K562 (cell line): ENCODE data around the gene ARMC6. TPM values are rescaled to one million over a fixed set of nuclear protein-coding genes. Genes with fewer than 3 reads are reported as not detected.

Source experiments
- ADNP ChIP-seq: fragments of 200-800 bp; sonication (Bioruptor generic); IDR thresholded peaks from 2 replicates; pipeline ENCODE4 v1.6.1; 2016; ENCODE audit warnings: missing genetic modification characterization, missing compliant biosample characterization
- ATF7 ChIP-seq: fragments of 450-650 bp; IDR thresholded peaks from 2 replicates; pipeline ENCODE4 v1.7.1; 2014; ENCODE audit warnings: mild to moderate bottlenecking, moderate library complexity
- BRD9 ChIP-seq: fragments of 450-650 bp; IDR thresholded peaks from 2 replicates; pipeline ENCODE4 v1.6.1; 2018; ENCODE audit warnings: low read depth; ENCODE audit not compliant: partially characterized antibody
- CBFA2T2 ChIP-seq: fragments of 450-650 bp; conservative IDR thresholded peaks from 2 replicates; pipeline ENCODE4 v1.6.1; 2017; ENCODE audit warnings: mild to moderate bottlenecking
- CBFA2T3 ChIP-seq: fragments of 450-650 bp; IDR thresholded peaks from 2 replicates; pipeline ENCODE4 v1.6.1; 2017
- EP300 ChIP-seq: IDR thresholded peaks from 2 replicates; pipeline ENCODE4 v1.6.1; 2012; ENCODE audit warnings: low read length, improper control_type of control experiment
- HDAC1 ChIP-seq, 2 experiments: fragments of 450-650 bp; IDR thresholded peaks; 2 replicates each; pipeline ENCODE4 v1.6.1; 2016 to 2017; ENCODE audit warnings: inconsistent platforms in 1 of 2, mild to moderate bottlenecking in 1 of 2, moderate library complexity in 1 of 2
- HMG20B ChIP-seq: fragments of 250-450 bp; sonication (Bioruptor Pico); IDR thresholded peaks from 2 replicates; pipeline ENCODE4 v1.5.0; 2021; ENCODE audit warnings: mild to moderate bottlenecking
- JUN ChIP-seq, 2 experiments: sonication (generic) in 1 of 2; formaldehyde crosslinking in 1 of 2; IDR thresholded peaks; 2 replicates each; pipeline versions ENCODE4 v1.6.1 to v1.8.0; 2012 to 2022; ENCODE audit warnings: borderline replicate concordance in 2 of 2, mild to moderate bottlenecking in 2 of 2, improper control_type of control experiment in 1 of 2, low read depth in 1 of 2, low read length in 1 of 2, missing genetic modification reagents in 1 of 2
- KDM1A ChIP-seq, 2 experiments: fragments of 450-650 bp; IDR thresholded peaks; 2 replicates each; pipeline ENCODE4 v1.6.1; 2016; ENCODE audit warnings: mild to moderate bottlenecking in 2 of 2
- MAFF ChIP-seq: IDR thresholded peaks from 2 replicates; pipeline ENCODE4 v1.6.1; 2012; ENCODE audit warnings: low read length, improper control_type of control experiment
- MEIS2 ChIP-seq: fragments of 450-650 bp; IDR thresholded peaks from 2 replicates; pipeline ENCODE4 v1.6.1; 2014; ENCODE audit warnings: mild to moderate bottlenecking; ENCODE audit not compliant: partially characterized antibody
- MYNN ChIP-seq, 2 experiments: sonication (generic); formaldehyde crosslinking in 1 of 2; IDR thresholded peaks; 2 replicates each; pipeline versions ENCODE4 v1.5.0 to v1.6.1; 2016 to 2020; ENCODE audit warnings: antibody characterized with exemption in 1 of 2, missing genetic modification reagents in 1 of 2
- NFRKB ChIP-seq: fragments of 450-650 bp; IDR thresholded peaks from 2 replicates; pipeline ENCODE4 v1.6.1; 2016; ENCODE audit warnings: low read depth
- PRMT5 ChIP-seq: sonication (generic); formaldehyde crosslinking; IDR thresholded peaks from 2 replicates; pipeline ENCODE4 v1.5.0; 2020; ENCODE audit warnings: missing genetic modification reagents
- PTBP1 ChIP-seq: fragments of 200-400 bp; formaldehyde crosslinking; IDR thresholded peaks from 2 replicates; pipeline ENCODE4 v1.6.1; 2017; ENCODE audit warnings: low read depth, low read length
- RBM22 ChIP-seq: fragments of 200-400 bp; formaldehyde crosslinking; IDR thresholded peaks from 2 replicates; pipeline ENCODE4 v1.6.1; 2018; ENCODE audit warnings: low read length, low read depth; ENCODE audit not compliant: poor library complexity, severe bottlenecking
- SAP30 ChIP-seq: fragments of 200-600 bp; sonication (generic); IDR thresholded peaks from 2 replicates; pipeline ENCODE4 v1.6.1; 2012; ENCODE audit warnings: borderline replicate concordance, low read depth, mild to moderate bottlenecking, moderate library complexity, low read length, control low read depth, inconsistent platforms; ENCODE audit not compliant: insufficient read depth, poor library complexity, severe bottlenecking
- SMARCA5 ChIP-seq: fragments of 450-650 bp; IDR thresholded peaks from 2 replicates; pipeline ENCODE4 v1.6.1; 2016
- SMARCC2 ChIP-seq: fragments of 450-650 bp; IDR thresholded peaks from 2 replicates; pipeline ENCODE4 v1.6.1; 2017; ENCODE audit warnings: antibody characterized with exemption, moderate library complexity, mild to moderate bottlenecking, low read depth
- TBP ChIP-seq: optimal IDR thresholded peaks from 2 replicates; pipeline ENCODE3; 2011; ENCODE audit warnings: low read depth, low read length, improper control_type of control experiment
- XRCC5 ChIP-seq: fragments of 200-400 bp; formaldehyde crosslinking; IDR thresholded peaks from 2 replicates; pipeline ENCODE4 v1.6.1; 2017; ENCODE audit warnings: low read depth, mild to moderate bottlenecking, low read length
- ZNF12 ChIP-seq: sonication (generic); formaldehyde crosslinking; IDR thresholded peaks from 2 replicates; pipeline ENCODE4 v1.4.0; 2020; ENCODE audit warnings: mild to moderate bottlenecking, missing genetic modification reagents
- ZNF449 ChIP-seq: fragments of 250-450 bp; sonication (Bioruptor Pico); IDR thresholded peaks from 2 replicates; pipeline ENCODE4 v1.8.0; 2022; ENCODE audit warnings: moderate library complexity, mild to moderate bottlenecking, inconsistent platforms
- ZNF589 ChIP-seq: fragments of 200-800 bp; sonication (Bioruptor generic); IDR thresholded peaks from 2 replicates; pipeline ENCODE4 v1.6.1; 2016; ENCODE audit warnings: low read depth, missing genetic modification characterization, missing compliant biosample characterization
- polyA plus RNA-seq, 8 experiments: library from polyadenylated mRNA; depleted of rRNA in 4 of 8; stranded (reverse) in 5 of 8; unstranded in 3 of 8; fragments of >200 nt; fragmentation: Nextera tagmentation in 2 of 8; fragmentation: Illumina TruSeq in 1 of 8; extraction: Ambion mirVana in 2 of 8; extraction: Trizol in 1 of 8; gene quantifications; 2 replicates each; pipeline versions ENCODE4 v1.2.1 to v1.2.3, GENCODE V29; 2011 to 2014; ENCODE audit warnings: inconsistent platforms in 1 of 8, missing spikeins in 1 of 8
- total RNA-seq, 7 experiments: library from RNA; depleted of rRNA in 6 of 7; stranded (reverse); fragments of >200 nt in 6 of 7; fragmentation: Illumina TruSeq in 2 of 7; extraction: Trizol in 2 of 7; gene quantifications; 2 replicates each; pipeline versions ENCODE4 v1.2.1 to v1.2.3, GENCODE V29; 2011 to 2021; ENCODE audit warnings: low replicate concordance in 1 of 7
- TF ChIP-seq, protein P1 (sequence below): sonication (generic); formaldehyde crosslinking; IDR thresholded peaks from 2 replicates; pipeline ENCODE4 v1.8.0; 2022; ENCODE audit warnings: missing genetic modification reagents, mild to moderate bottlenecking, moderate library complexity, borderline replicate concordance
- TF ChIP-seq, protein P2 (sequence below): fragments of 450-650 bp; IDR thresholded peaks from 2 replicates; pipeline ENCODE4 v1.6.1; 2016

ARMC6 gene
- total and polyA plus RNA-seq, 9 of the 15 experiments (the other 6 are each of a cell fraction or from before 2014, with no cell fraction given): 2.1 to 93.4 (median 63.6) TPM

GRCh38 chr19:19062454-19063182 is 29.2 kb downstream of the ARMC6 start (continued):
- TF ChIP-seq PRMT5 (CRISPR knock-in tag): no peak
- TF ChIP-seq ATF7: peak; percentile 23; the same call in 1 of the 2 replicates
- TF ChIP-seq HDAC1 (IDR thresholded peaks at IDR 0.05): 0 out of 4 replicates have a peak, but pooled peaks of 1 of the 2 experiments have one; percentile 35
- TF ChIP-seq RBM22: no peak
- TF ChIP-seq SMARCC2: no peak
- TF ChIP-seq ZNF449: no peak
- TF ChIP-seq PTBP1: peak; percentile 89; the same call in 1 of the 2 replicates
- TF ChIP-seq MAFF: peak; percentile 5; the same call in 1 of the 2 replicates
- TF ChIP-seq EP300: peak; percentile 66; the same call in 1 of the 2 replicates
- TF ChIP-seq CBFA2T2: peak; percentile 68
- TF ChIP-seq ZNF12 (CRISPR knock-in tag): 0 out of 2 replicates have a peak, but pooled peaks have one; percentile 28
- TF ChIP-seq XRCC5: peak; percentile 19; the same call in 1 of the 2 replicates
- peak; percentile 86 for TF ChIP-seq JUN (IDR thresholded peaks at IDR 0.05; ENCODE audit: borderline replicate concordance, low read depth, low read length)
- TF ChIP-seq JUN (CRISPR knock-in tag; IDR thresholded peaks at IDR 0.05; ENCODE audit: borderline replicate concordance): no peak
- TF ChIP-seq CBFA2T3: peak; percentile 73
- TF ChIP-seq ZNF589 (CRISPR knock-in tag): 0 out of 2 replicates have a peak, but pooled peaks have one; percentile 29
- TF ChIP-seq, protein P1, sequence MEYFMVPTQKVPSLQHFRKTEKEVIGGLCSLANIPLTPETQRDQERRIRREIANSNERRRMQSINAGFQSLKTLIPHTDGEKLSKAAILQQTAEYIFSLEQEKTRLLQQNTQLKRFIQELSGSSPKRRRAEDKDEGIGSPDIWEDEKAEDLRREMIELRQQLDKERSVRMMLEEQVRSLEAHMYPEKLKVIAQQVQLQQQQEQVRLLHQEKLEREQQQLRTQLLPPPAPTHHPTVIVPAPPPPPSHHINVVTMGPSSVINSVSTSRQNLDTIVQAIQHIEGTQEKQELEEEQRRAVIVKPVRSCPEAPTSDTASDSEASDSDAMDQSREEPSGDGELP (CRISPR knock-in tag): peak; percentile 64
- TF ChIP-seq BRD9: peak; percentile 100
- no peak for TF ChIP-seq TBP
- TF ChIP-seq MYNN (IDR thresholded peaks at IDR 0.05): peak; percentile 23; the same call in 1 of the 2 replicates
- TF ChIP-seq MYNN (CRISPR knock-in tag; IDR thresholded peaks at IDR 0.05): no peak
- peak; percentile 46 for TF ChIP-seq MEIS2
- 0 out of 2 replicates have a peak, but pooled peaks have one; percentile 54 for TF ChIP-seq NFRKB
- peak; percentile 97 for TF ChIP-seq SMARCA5
- TF ChIP-seq, protein P2, sequence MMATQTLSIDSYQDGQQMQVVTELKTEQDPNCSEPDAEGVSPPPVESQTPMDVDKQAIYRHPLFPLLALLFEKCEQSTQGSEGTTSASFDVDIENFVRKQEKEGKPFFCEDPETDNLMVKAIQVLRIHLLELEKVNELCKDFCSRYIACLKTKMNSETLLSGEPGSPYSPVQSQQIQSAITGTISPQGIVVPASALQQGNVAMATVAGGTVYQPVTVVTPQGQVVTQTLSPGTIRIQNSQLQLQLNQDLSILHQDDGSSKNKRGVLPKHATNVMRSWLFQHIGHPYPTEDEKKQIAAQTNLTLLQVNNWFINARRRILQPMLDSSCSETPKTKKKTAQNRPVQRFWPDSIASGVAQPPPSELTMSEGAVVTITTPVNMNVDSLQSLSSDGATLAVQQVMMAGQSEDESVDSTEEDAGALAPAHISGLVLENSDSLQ: peak; percentile 29
- TF ChIP-seq SAP30: no peak
- TF ChIP-seq HMG20B (CRISPR knock-in tag): no peak
- peak; percentile 76 to 80 for TF ChIP-seq KDM1A (IDR thresholded peaks at IDR 0.05)
- TF ChIP-seq ADNP (tag): peak; percentile 81
